Measurements from ENCODE around the gene SLC17A2.

DNA sequence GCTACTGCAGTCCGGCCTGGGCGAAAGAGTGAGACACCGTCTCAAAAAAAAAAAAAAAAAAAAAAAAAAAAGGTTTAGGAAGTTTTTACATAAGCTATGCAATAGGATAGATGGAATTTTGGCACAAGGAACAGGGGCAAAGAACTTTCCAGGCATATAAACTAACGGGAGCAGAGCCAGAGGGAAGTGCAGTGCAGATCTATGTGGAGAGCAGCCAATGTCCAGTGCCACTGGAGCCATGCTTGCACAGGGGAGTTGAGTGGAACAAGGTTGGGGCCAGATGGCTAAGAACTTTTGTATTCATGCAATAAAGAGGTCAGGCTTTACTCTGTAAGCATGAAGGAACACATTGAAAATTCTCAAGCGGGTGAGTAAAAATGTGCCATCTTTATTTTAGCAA lies 10.8 kb downstream of the SLC17A2 start:
- TF ChIP-seq GATA2 (IDR thresholded peaks at IDR 0.05; ENCODE audit: low read depth, low read length) (no peak), GATA3 (IDR thresholded peaks at IDR 0.05; ENCODE audit: low read depth, low read length) (no peak)

Data from SH-SY5Y (cell line).